Activated T-cell treated with anti-CD3 and anti-CD28 coated beads for 1 hour (primary cell): ENCODE results near the gene STAB2.
A peak's percentile ranks its signal among the peaks of the same experiment; 100 is the strongest.

Experiments
- DNase-seq: peaks from one replicate; pipeline ENCODE4 v3.0.0-alpha.2; 2020; ENCODE audit warnings: low read depth

The STAB2 gene

DNA sequence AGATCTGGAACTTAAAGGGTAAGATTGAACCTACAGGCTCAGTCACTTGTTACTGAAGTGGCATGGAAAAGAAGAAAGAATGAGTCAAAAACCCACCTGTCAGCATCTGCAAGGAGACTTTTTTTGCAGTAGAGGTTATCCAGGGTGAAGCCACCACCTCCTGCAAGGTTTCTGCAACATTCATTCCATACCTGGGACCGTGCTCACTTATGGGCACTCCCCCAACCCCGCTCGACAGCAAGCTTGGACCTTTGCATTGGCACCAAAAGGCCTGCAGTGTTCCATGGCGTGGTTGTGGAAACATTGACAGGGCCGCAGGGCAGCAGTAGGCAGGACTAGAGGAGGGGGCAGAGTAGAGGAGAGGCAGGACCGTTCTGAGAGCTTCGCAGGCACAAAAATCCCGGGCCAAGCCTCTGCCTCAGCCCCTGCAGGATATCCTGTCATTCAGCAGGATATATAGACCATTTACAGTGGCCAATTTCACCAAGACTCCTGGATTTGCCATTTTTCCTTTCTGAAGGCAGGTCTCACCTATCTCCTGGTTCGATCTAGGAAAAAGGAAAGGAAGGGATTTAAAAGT, at the start of gene STAB2:
TSS of gene STAB2 (plus strand) at position 483 of the 580 bp plus-strand sequence. CDS start 204 bp downstream, outside the sequence.
- no peak for DNase-seq

DNA sequence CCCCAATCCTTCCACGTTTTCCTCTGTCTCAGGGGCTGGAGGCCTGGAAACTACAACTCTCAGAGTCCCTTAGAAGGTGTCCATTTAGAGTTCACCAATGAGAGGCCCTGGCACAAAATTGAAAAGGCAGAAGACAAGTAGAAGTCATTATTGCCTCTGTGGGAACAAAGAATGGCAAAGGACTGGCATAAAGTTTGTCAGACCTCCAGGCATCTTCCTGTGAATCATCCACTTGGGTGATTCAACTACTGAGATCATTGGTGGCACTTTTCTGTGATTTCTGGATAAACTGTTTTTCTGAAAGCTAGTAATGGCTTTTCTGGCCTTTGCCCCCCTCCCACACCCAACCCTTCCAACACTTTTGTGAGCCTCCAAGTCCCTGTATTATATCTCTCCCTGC, 48.7 kb upstream of the STAB2 start:
- no peak for DNase-seq

DNA sequence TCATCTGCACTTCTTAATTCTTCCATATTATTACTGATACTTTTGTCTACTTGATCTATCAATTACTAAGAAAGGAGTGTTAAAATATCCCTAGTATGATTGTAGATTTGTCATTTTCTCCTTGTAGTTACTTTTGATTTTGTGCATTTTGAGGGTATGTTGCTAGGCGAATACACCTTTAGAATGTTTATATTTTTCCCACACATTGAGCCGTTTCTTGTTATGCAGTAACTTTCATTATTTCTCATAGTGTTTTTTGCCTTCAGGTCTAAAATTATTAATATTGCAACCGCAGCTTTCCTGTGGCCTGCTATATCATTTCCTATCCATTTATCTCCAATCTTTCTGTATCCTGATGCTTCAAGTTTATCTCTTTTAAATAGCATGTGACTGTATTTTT, 46.8 kb upstream of the STAB2 start:
- DNase-seq, result no peak

DNA sequence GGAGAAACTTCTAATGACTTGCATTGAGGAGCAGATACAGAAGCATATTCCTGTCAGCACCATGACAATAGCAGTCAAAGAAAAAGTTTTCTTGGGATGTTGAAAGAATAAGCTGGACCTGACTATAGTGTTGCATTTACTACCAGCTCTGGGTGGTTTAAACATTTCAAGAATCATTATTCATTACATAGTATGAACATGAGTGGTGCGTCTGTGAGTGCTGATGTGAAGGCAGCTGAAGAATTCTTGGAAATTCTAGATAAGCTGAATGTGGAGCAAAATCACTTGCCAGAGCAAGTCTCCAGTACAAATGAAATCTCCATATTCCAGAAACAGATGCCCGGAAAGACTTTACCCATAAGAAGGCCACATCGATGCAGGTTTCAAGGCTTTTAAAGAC, 45.0 kb upstream of the STAB2 start:
- no peak for DNase-seq

- DNase-seq, result no peak
Observed at GRCh38 chr12:103546959-103547358, 40.1 kb upstream of the STAB2 start.

- no peak for DNase-seq
Observed at GRCh38 chr12:103547376-103547775, 39.7 kb upstream of the STAB2 start.

- DNase-seq, result no peak
Observed at GRCh38 chr12:103547929-103548328, 39.1 kb upstream of the STAB2 start.

DNA sequence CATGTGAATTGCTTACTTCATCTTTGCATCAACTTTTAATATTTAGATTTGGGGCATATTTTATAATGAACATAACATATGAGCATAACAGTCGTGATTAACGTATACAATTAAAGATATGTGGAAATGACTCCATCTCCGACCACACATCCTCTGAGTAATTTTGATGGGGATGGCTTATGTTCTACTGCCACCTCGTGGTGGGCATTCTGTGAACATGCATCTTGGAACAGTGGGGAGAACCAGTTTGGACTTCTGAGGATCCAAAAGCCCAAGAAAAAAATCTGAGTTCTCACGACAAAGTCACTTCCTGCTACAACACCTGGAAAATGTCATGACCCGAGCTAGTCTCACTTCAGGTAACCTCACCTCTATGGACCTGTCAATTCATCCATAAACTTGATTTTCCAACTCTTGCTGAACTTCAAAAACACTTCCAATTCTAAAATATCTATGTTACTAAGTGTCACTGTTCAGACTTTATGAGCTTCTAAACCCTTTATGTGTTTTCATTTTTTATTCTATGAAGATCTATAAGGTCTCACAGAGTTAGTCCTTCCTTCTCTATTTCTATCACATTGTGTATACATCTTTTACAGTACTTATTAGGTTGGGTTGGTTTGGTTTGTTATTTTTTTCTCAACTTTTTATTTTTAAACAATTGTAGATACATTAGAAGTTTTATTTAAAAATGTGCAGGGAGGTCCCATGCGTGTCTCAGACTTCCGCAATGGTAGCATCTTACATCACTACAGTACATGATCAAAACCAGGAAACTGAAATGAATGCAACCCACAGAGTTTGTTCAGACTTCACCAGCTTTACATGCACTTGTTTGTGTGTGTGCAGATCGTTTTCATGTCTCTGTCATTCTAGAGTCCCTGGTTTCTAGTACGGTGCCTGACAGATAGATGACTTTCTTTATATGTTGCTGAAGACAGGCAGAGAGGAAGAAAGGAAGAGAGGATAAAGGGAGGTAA, 38.2 kb upstream of the STAB2 start:
- DNase-seq, result peak; percentile 62

DNA sequence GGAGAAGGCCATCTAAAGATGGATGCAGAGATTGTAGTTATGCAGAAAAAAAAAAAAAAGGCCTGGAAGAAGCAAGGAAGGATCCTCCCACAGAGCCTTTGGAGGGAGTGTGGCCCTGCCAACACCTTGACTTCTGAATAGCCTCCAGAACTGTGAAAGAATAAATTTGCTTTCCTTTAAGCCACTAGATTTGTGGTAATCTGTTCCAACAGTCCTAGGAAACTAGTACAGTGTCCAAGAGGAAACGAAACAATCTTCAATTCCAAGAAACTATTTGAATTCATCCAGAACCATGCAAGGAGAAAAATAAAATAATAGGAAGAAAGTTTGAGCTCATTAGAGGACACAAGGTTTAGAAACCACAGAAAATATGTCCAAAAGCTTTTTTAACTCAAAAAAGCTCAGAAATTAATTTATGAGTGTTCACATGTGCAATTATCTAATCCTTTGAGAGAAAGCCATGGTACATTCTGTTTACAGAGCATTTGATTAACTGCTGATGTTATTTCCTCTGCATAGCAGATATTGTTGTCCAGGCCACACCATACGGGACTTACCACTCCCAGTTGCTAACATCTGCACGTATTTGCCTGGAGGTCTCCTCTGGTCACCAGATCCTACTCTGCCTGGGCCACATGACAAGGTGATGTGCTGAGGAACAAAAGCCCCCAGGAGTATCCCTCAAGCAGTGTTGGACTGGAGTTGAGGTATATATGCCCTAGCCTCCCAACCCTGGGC, 30.0 kb upstream of the STAB2 start:
- no peak for DNase-seq

GRCh38 chr12:103557628-103558010, 29.5 kb upstream of the STAB2 start:
- DNase-seq, result no peak

DNA sequence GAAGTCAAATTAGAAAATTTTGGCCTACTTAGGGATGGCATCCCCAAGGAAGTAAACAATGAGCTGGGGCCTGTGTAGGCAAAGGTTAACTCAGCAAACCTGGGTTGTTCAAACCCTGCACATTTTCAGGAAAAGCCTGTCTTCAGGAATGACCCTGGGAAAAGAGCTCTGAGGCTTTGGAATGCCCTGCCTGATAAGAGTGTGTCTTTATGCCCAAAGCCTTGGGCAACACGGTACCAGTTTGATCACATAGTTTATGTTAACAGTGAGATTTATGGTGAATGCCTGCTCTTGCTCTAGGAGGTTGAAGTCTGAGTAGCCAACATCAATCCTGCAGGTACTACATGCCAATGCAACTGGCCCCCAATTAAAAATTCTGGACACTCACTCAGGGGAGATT, 28.2 kb upstream of the STAB2 start:
- no peak for DNase-seq

DNA sequence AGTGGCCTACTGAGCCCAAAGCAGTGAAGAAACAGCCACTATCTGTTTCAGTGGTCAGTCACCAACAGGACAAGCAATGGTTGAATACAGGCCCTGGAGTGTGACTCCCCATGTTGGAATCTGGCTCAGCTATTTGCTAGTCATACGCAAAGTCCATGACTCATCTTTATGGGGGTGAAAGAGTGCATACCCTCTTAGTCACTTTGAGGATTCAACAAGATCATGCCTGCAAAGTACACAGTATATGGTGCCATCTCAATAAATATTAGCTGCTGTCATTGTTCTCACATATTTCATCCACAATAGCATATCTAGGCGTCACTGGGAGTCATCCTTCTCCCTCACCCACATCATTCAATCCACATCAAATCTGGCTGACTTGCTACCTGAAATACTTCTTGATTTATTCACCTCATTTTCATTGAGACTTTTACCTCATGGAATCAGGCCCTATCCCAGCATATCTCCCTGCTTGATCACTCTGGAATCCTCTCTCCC, 26.4 kb upstream of the STAB2 start:
- no peak for DNase-seq

GRCh38 chr12:103561174-103561573, 25.9 kb upstream of the STAB2 start:
- no peak for DNase-seq

DNA sequence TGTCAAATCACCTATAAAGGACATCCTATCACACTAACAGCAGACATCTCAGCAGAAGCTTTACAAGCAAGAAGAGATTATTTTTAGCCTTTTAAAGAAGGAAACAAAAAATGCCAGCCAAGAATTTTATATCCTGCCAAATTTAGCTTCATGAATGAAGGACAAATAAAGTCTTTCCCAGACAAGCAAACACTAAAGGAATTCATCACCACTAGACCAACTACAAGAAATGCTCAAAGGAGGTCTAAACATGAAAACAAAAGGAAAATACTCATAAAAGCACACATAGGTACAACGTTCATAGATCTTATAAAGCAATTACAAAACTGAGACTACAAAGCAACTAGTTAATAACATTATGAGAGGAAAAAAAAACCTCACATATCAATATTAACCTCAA, 20.7 kb upstream of the STAB2 start:
- no peak for DNase-seq

DNA sequence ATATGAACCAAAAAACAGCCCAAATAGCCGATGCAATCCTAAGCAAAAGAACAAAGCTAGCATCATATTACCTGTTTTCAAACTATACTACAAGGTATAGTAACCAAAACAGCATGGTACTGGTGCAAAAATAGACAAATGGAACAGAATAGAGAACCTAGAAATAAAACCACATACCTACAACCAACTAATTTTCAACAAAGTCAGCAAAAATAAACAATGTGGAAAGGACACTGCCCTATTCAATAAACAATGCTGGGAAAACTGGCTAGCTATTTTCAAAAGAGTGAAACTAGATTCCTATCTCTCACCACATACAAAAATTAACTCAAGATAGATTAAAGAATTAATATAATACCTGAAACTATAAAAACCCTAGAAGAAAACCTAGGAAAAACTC, 17.8 kb upstream of the STAB2 start:
- DNase-seq, result no peak

GRCh38 chr12:103571286-103571685, 15.8 kb upstream of the STAB2 start:
- DNase-seq, result no peak

GRCh38 chr12:103572312-103573045, 14.6 kb upstream of the STAB2 start:
- DNase-seq, result no peak

DNA sequence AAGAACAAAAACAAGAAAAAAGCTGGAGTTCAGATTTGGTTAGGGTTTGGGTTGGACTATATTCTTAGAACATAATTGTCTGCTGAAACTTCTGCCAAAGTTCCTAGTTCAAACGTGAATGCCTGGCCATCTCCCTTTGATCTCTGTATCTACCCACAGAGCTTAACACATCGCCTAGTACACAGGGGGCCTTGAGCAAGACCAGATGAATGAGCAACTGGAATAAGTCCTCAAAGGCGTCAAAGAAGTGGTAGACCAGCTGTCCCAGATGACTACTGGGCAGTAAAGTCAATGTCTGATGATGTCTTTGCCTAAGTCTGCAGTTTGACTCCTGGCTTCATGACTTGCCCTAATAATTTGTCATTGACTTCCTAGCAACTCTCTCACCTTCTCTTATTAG, 13.9 kb upstream of the STAB2 start:
- DNase-seq, result no peak

- no peak for DNase-seq
Observed at GRCh38 chr12:103578926-103579325, 8.1 kb upstream of the STAB2 start.

- no peak for DNase-seq
Observed at GRCh38 chr12:103580026-103580425, 7.0 kb upstream of the STAB2 start.

- no peak for DNase-seq
Observed at GRCh38 chr12:103583008-103583407, 4.1 kb upstream of the STAB2 start.

DNA sequence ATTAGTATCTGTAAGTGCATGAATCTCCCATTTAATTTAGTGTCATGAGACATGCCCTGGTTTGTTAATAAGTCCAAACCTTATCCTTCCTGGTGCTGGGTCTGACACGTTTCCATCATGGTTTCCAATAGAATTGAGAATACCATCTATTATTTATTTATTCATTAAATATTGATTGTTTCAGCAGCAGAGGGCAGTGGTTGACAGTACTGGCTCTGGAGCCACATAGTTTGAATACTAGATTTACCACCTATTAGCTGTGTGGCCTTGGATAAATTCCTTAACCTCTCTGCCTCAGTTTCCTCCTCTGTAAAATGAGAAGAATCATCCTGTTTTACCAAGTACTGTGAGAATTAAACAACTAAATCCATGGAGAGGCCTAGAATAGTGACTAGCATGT, 941 bp upstream of the STAB2 start:
- DNase-seq, result no peak
